GM12878 (cell line): Measurements from ENCODE around the gene ABCG4. TPM values are rescaled to one million over a fixed set of nuclear protein-coding genes. Genes with fewer than 3 reads are reported as not detected.

Source experiments
- ATAC-seq: fragments of 200-7000 bp; cut with Tn5 transposase; 3 replicates; pipeline ENCODE4 v1.9.1; 2020; ENCODE audit warnings: mild to moderate bottlenecking, moderate library complexity
- BruUV-seq: library from RNA; stranded (reverse); fragments of 400-500 nt; replicated peaks from 2 replicates; lab custom pipeline; 2021; lab: Mats Ljungman, UMichigan
- CTCF ChIA-PET: fragments of 300-600 bp; sonication (Branson Sonifier 250); formaldehyde crosslinking; extraction: SDS; loops from one replicate; lab custom pipeline; 2021; ENCODE audit warnings: inconsistent platforms; lab: Yijun Ruan, JAX
- POLR2A ChIA-PET: fragments of 350-600 bp; formaldehyde crosslinking; extraction: SDS; loops from one replicate; lab custom pipeline; 2021; ENCODE audit warnings: inconsistent platforms; lab: Charles Lee
- RAD21 ChIA-PET: fragments of 300-600 bp; sonication (Branson Sonifier 250); formaldehyde crosslinking; loops from one replicate; lab custom pipeline; 2023; ENCODE audit warnings: antibody characterized with exemption; ENCODE audit not compliant: unreplicated experiment; lab: Charles Lee
- SMC1A ChIA-PET: fragments of 300-600 bp; sonication (Branson Sonifier 250); formaldehyde crosslinking; loops from one replicate; lab custom pipeline; 2023; ENCODE audit not compliant: unreplicated experiment, uncharacterized antibody; lab: Charles Lee
- DNase-seq: peaks from one replicate; pipeline ENCODE4 v3.0.0-alpha.2; 2011; ENCODE audit warnings: low read depth, low spot score
- FAIRE-seq: peaks from 3 replicates; lab custom pipeline; 2011; peaks lifted over from hg19 to GRCh38; lab: Jason Lieb, UNC
- H2AFZ ChIP-seq: 2 replicates; pipeline ENCODE4 v1.6.0; 2011; ENCODE audit warnings: low read depth, low read length, control low read depth; ENCODE audit not compliant: control insufficient read depth
- H3K27ac ChIP-seq: 2 replicates; pipeline ENCODE4 v1.5.1; 2011; ENCODE audit warnings: control low read depth; ENCODE audit not compliant: control insufficient read depth, insufficient read depth
- H3K27me3 ChIP-seq, 2 experiments: replicated peaks in 1 of 2; 2 replicates each; pipeline versions ENCODE4 v1.6.0 to v1.6.1; 2011; ENCODE audit warnings: low read length in 1 of 2; ENCODE audit not compliant: control insufficient read depth in 2 of 2, insufficient read depth in 2 of 2
- H3K36me3 ChIP-seq, 2 experiments: 2 replicates each; pipeline ENCODE4 v1.5.1; 2011; ENCODE audit warnings: low read length in 1 of 2; ENCODE audit not compliant: control insufficient read depth in 2 of 2, insufficient read depth in 2 of 2
- H3K4me1 ChIP-seq: 2 replicates; pipeline ENCODE4 v1.6.1; 2011; ENCODE audit warnings: mild to moderate bottlenecking, low read length, moderate library complexity, mixed read lengths; ENCODE audit not compliant: control insufficient read depth, insufficient read depth
- H3K4me2 ChIP-seq: 2 replicates; pipeline ENCODE4 v1.6.0; 2011; ENCODE audit warnings: control low read depth; ENCODE audit not compliant: control insufficient read depth, insufficient read depth
- H3K4me3 ChIP-seq: fragments of 200-600 bp; sonication (generic); 2 replicates; pipeline ENCODE4 v1.5.1; 2016
- H3K79me2 ChIP-seq: 2 replicates; pipeline ENCODE4 v1.6.0; 2011; ENCODE audit warnings: low read length; ENCODE audit not compliant: control insufficient read depth, insufficient read depth
- H3K9ac ChIP-seq: 2 replicates; pipeline ENCODE4 v1.8.0; 2011; ENCODE audit warnings: low read length, control low read depth, mixed read lengths; ENCODE audit not compliant: control insufficient read depth, insufficient read depth
- H3K9me3 ChIP-seq: replicated peaks from 3 replicates; pipeline ENCODE4 v1.5.1; 2011; ENCODE audit warnings: mild to moderate bottlenecking, low read length; ENCODE audit not compliant: control insufficient read depth, insufficient read depth
- H4K20me1 ChIP-seq: 2 replicates; pipeline ENCODE4 v1.6.0; 2011; ENCODE audit not compliant: control insufficient read depth, insufficient read depth
- BMI1 ChIP-seq: fragments of 450-650 bp; IDR thresholded peaks from 2 replicates; pipeline ENCODE4 v1.6.1; 2016; ENCODE audit warnings: mild to moderate bottlenecking, moderate library complexity, borderline replicate concordance
- EED ChIP-seq: sonication (generic); IDR thresholded peaks from 2 replicates; pipeline ENCODE4 v1.6.1; 2016; ENCODE audit warnings: antibody characterized with exemption, low read depth
- JUNB ChIP-seq: IDR thresholded peaks from 2 replicates; pipeline ENCODE4 v1.6.1; 2016; ENCODE audit warnings: antibody characterized with exemption, mild to moderate bottlenecking
- MEF2A ChIP-seq: IDR thresholded peaks from 2 replicates; pipeline ENCODE4 v1.6.1; 2011; ENCODE audit warnings: low read depth, mild to moderate bottlenecking, low read length, moderate library complexity; ENCODE audit not compliant: insufficient read depth
- NFYB ChIP-seq: IDR thresholded peaks from 2 replicates; pipeline ENCODE4 v1.6.1; 2011; ENCODE audit warnings: low read depth, mild to moderate bottlenecking, low read length, improper control_type of control experiment, moderate library complexity; ENCODE audit not compliant: insufficient read depth
- NR2F1 ChIP-seq: fragments of 450-650 bp; conservative IDR thresholded peaks from 2 replicates; pipeline ENCODE4 v1.6.1; 2017; ENCODE audit warnings: mild to moderate bottlenecking
- NRF1 ChIP-seq: conservative IDR thresholded peaks from 2 replicates; pipeline ENCODE4 v1.6.1; 2011; ENCODE audit warnings: mild to moderate bottlenecking, low read depth, low read length, improper control_type of control experiment
- PBX3 ChIP-seq: IDR thresholded peaks from 2 replicates; pipeline ENCODE4 v1.6.1; 2011; ENCODE audit warnings: mild to moderate bottlenecking, low read depth, low read length, moderate library complexity; ENCODE audit not compliant: insufficient replicate concordance
- POLR2AphosphoS2 ChIP-seq: IDR thresholded peaks from 2 replicates; pipeline ENCODE4 v1.6.1; 2011; ENCODE audit warnings: low read depth, mild to moderate bottlenecking, low read length, improper control_type of control experiment, moderate library complexity
- RB1 ChIP-seq: fragments of 450-650 bp; formaldehyde crosslinking; IDR thresholded peaks from 2 replicates; pipeline ENCODE4 v1.6.1; 2017; ENCODE audit warnings: mild to moderate bottlenecking, borderline replicate concordance
- SMAD5 ChIP-seq: IDR thresholded peaks from 2 replicates; pipeline ENCODE4 v1.6.1; 2016; ENCODE audit warnings: antibody characterized with exemption, low read depth
- TBL1XR1 ChIP-seq: IDR thresholded peaks from 2 replicates; pipeline ENCODE4 v1.6.1; 2012; ENCODE audit warnings: low read depth, low read length, improper control_type of control experiment
- TCF12 ChIP-seq: IDR thresholded peaks from 2 replicates; pipeline ENCODE4 v1.6.1; 2011; ENCODE audit warnings: low read depth, mild to moderate bottlenecking, low read length
- ZBTB33 ChIP-seq: fragments of 450-650 bp; IDR thresholded peaks from 2 replicates; pipeline ENCODE4 v1.6.1; 2017; ENCODE audit warnings: mild to moderate bottlenecking
- ZBTB4 ChIP-seq: fragments of 450-650 bp; formaldehyde crosslinking; IDR thresholded peaks from 2 replicates; pipeline ENCODE4 v1.4.0; 2022; ENCODE audit warnings: mild to moderate bottlenecking, moderate library complexity
- ZNF384 ChIP-seq: IDR thresholded peaks from 2 replicates; pipeline ENCODE4 v1.6.1; 2012; ENCODE audit warnings: low read depth, mild to moderate bottlenecking, low read length, improper control_type of control experiment, borderline replicate concordance
- WGBS: methylation state at CpG from one replicate; pipeline ENCODE4 v1.1.6; 2016; ENCODE audit warnings: low lambda C conversion rate; ENCODE audit not compliant: insufficient replicate concordance, insufficient coverage; ENCODE audit errors: missing lambda C conversion rate; 5-methylcytosine and 5-hydroxymethylcytosine counted together
- in situ Hi-C: fragments of 300-500 bp; cut with MboI; formaldehyde crosslinking; loops from 9 replicates; pipeline ENCODE4 v1.14.3; 2018; ENCODE audit warnings: mixed read lengths
- intact Hi-C: fragments of 100-400 bp; cut with micrococcal nuclease; formaldehyde crosslinking; loops from one replicate; pipeline ENCODE4 v1.14.2; 2022; ENCODE audit not compliant: unreplicated experiment
- polyA plus RNA-seq, 11 experiments: library from polyadenylated mRNA; depleted of rRNA in 4 of 11; unstranded in 6 of 11; stranded (reverse) in 5 of 11; fragments of >200 nt; fragmentation: Nextera tagmentation in 4 of 11; fragmentation: Illumina TruSeq in 1 of 11; extraction: Ambion mirVana in 4 of 11; extraction: Trizol in 1 of 11; gene quantifications; 1 replicate in 1 of 11; 2 replicates in 10 of 11; pipeline versions ENCODE4 v1.2.1 to v1.2.3, GENCODE V29; 2011 to 2016; ENCODE audit warnings: inconsistent platforms in 2 of 11, missing spikeins in 2 of 11, low read depth in 1 of 11
- total RNA-seq, 4 experiments: library from RNA; depleted of rRNA in 3 of 4; stranded (reverse); fragments of >200 nt in 3 of 4; fragmentation: Illumina TruSeq in 1 of 4; extraction: Trizol in 1 of 4; gene quantifications; 2 replicates each; pipeline versions ENCODE4 v1.2.1 to v1.2.3, GENCODE V29; 2013 to 2021

The ABCG4 gene
- total and polyA plus RNA-seq, 10 of the 15 experiments (the other 5 are each of a cell fraction or from before 2014, with no cell fraction given), result not detected

GRCh38 chr11:119118946-119119345 is 29.9 kb upstream of the ABCG4 start:
- Histone ChIP-seq H3K79me2 (peaks cover 20% of the 10 kb centered on the region), H3K4me3 (no peak overlapping the region), H3K4me1 (peaks cover 13% of the 10 kb centered on the region), H3K4me2 (no peak overlapping the region), H2AFZ (no peak overlapping the region), H3K27me3 (no peaks in the 10 kb centered on the region), H3K9ac (no peak overlapping the region), H4K20me1 (no peaks in the 10 kb centered on the region), H3K36me3 (peaks cover 0 to 4% of the 10 kb centered on the region in 2 experiments; a peak in 3 of 4 replicates), H3K27ac (no peak overlapping the region), H3K9me3 (no peaks in the 10 kb centered on the region)
- ChIA-PET CTCF (interaction anchor here (0.7 to 1.2 kb wide), 5 partner anchors 9 to 722 kb away, joined by 3 to 5 read pairs (median 3); partner anchors contain the start of gene C2CD2L), POLR2A (interaction anchor here (0.6 to 6.9 kb wide), 6 partner anchors 9 to 64 kb away, joined by 3 to 76 read pairs (median 4); partner anchors contain the start of genes C2CD2L and HMBS), SMC1A (interaction anchor here (5.0 kb wide), 1 partner anchor 10 kb away, joined by 32 read pairs; no protein-coding TSS in a partner anchor), RAD21 (no interaction called here)
- in situ Hi-C loops (no loop called here), intact Hi-C loops (no loop called here)
- FAIRE-seq, result no peak
- no TSS peak for BruUV-seq
- 100% methylated on average over 1 of the region's 1 CpG for WGBS
- ATAC-seq, result no peak
- DNase-seq, result no peak
- TF ChIP-seq RB1 (no peak), SMAD5 (no peak), JUNB (no peak), ZNF384 (no peak), NFYB (no peak), NR2F1 (no peak), MEF2A (no peak), BMI1 (no peak), TCF12 (no peak), TBL1XR1 (no peak), POLR2AphosphoS2 (no peak), PBX3 (no peak), NRF1 (no peak), ZBTB33 (no peak), EED (no peak), ZBTB4 (CRISPR knock-in tag) (no peak)
